Mucosa of rectum (tissue), 2 donors: Measurements from ENCODE around the gene PTGIS.

Experiments
- H3K27ac ChIP-seq, 2 donors: one replicate each; pipeline ENCODE4 v1.7.0; 2013; ENCODE audit warnings: inconsistent platforms in 2 of 2, low read depth in 2 of 2, low read length in 2 of 2
- H3K27me3 ChIP-seq, 2 donors: one replicate each; pipeline ENCODE4 v1.7.0; 2013; ENCODE audit warnings: low read length in 2 of 2; ENCODE audit not compliant: control insufficient read depth in 2 of 2, insufficient read depth in 2 of 2
- H3K36me3 ChIP-seq, 2 donors: one replicate each; pipeline ENCODE4 v1.7.0; 2013; ENCODE audit warnings: low read length in 2 of 2; ENCODE audit not compliant: control insufficient read depth in 2 of 2, insufficient read depth in 2 of 2
- H3K4me1 ChIP-seq, 2 donors: one replicate each; pipeline ENCODE4 v1.7.0; 2013; ENCODE audit warnings: low read length in 2 of 2, mild to moderate bottlenecking in 1 of 2; ENCODE audit not compliant: control insufficient read depth in 2 of 2, insufficient read depth in 2 of 2
- H3K4me3 ChIP-seq, 2 donors: one replicate each; pipeline ENCODE4 v1.7.0; 2013; ENCODE audit warnings: low read length in 2 of 2
- H3K9ac ChIP-seq, 2 donors: one replicate each; pipeline ENCODE4 v1.7.0; 2013; ENCODE audit warnings: low read length in 2 of 2, low read depth in 1 of 2, mild to moderate bottlenecking in 1 of 2
- H3K9me3 ChIP-seq, 2 donors: one replicate each; pipeline ENCODE4 v1.7.0; 2013; ENCODE audit warnings: low read length in 2 of 2; ENCODE audit not compliant: control insufficient read depth in 2 of 2
- donor health status: healthy.
- donor health status: Normal muscosa, but diverticular disease.

Gene PTGIS

DNA sequence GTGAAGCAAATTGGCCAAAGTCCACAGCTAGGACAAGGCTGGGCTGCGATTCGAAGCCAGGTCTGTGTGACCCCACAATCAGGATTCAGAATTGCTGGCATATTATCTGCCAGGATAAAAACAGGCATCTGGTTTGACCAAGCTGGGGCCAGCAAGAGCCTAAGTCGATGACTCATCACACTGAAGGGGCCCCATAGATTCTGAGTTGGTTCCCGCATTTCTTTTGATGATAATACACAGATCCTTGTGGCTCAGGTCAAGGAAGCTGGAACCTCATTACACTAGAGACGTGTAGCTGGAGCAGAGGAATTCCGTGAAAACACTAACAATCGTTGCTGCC lies 92.0 kb downstream of the PTGIS start:
- H3K9ac ChIP-seq: no peak overlapping the region
- no peak overlapping the region for H3K27ac ChIP-seq
- no peaks in the 10 kb centered on the region for H3K4me1 ChIP-seq
- no peaks in the 10 kb centered on the region for H3K9me3 ChIP-seq
- H3K27me3 ChIP-seq: peaks cover 4 to 5% of the 10 kb centered on the region in 2 donors
- H3K4me3 ChIP-seq: no peak overlapping the region
- H3K36me3 ChIP-seq: no peaks in the 10 kb centered on the region

GRCh38 chr20:49475292-49476015 lies 92.5 kb downstream of the PTGIS start:
- Histone ChIP-seq H3K36me3 (no peaks in the 10 kb centered on the region), H3K9ac (no peak overlapping the region), H3K4me3 (no peak overlapping the region), H3K27ac (no peak overlapping the region), H3K9me3 (no peaks in the 10 kb centered on the region), H3K27me3 (peaks cover 4 to 6% of the 10 kb centered on the region in 2 donors), H3K4me1 (no peaks in the 10 kb centered on the region)

- Histone ChIP-seq H3K4me3 (no peak overlapping the region), H3K9me3 (no peaks in the 10 kb centered on the region), H3K36me3 (no peaks in the 10 kb centered on the region), H3K4me1 (no peaks in the 10 kb centered on the region), H3K27ac (no peak overlapping the region), H3K9ac (no peak overlapping the region), H3K27me3 (peaks cover 4 to 11% of the 10 kb centered on the region in 2 donors)
These were observed 96.5 kb downstream of the PTGIS start for GRCh38 chr20:49471397-49471796.

DNA sequence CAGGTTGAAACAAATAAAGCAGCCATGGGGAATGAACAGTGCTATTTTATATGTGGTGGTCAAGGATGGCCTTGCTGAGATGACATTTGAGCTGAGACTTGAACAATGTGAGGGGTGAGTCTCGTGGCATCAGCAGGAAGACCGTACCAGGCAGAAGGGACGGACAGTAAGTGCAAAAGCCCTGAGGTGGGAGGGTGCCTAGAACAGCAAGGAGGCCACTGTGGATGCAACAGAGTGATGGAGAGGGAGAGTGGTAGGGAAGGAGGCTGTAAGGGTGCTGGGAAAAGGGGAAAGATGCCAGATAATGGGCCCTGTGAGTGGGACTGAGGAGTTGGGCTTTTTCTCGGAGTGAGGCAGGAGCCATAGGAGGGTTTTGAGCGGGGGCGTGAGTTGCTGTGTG lies 97.0 kb downstream of the PTGIS start:
- no peak overlapping the region for H3K27ac ChIP-seq
- no peak overlapping the region for H3K4me3 ChIP-seq
- peaks cover 4 to 11% of the 10 kb centered on the region in 2 donors for H3K27me3 ChIP-seq
- no peak overlapping the region for H3K9ac ChIP-seq
- no peaks in the 10 kb centered on the region for H3K36me3 ChIP-seq
- no peaks in the 10 kb centered on the region for H3K9me3 ChIP-seq
- H3K4me1 ChIP-seq: no peaks in the 10 kb centered on the region

DNA sequence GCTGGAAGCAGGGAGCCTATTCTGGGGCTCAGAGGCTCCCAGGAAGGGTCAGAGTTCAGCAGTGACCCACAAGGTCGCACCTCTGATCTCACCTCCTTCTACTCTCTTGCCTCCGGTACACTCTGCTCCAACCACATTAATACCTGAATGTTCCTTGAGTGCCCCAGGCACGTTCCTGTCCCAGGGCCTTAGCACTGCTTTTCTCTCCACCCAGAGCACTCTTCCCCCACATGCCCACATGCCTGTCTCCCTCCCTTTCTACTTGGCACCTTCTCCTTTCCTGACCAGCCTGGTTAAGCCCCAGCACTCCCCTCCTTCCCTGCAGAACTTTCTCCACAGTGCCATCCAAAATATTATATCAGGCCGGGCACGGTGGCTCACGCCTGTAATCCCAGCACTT lies 98.9 kb downstream of the PTGIS start:
- Histone ChIP-seq H3K27me3 (peaks cover under 1 to 11% of the 10 kb centered on the region in 2 donors), H3K9me3 (no peaks in the 10 kb centered on the region), H3K36me3 (no peaks in the 10 kb centered on the region), H3K4me3 (no peak overlapping the region), H3K4me1 (no peaks in the 10 kb centered on the region), H3K27ac (no peak overlapping the region), H3K9ac (no peak overlapping the region)

- Histone ChIP-seq H3K27ac (no peak overlapping the region), H3K4me1 (no peaks in the 10 kb centered on the region), H3K9ac (no peak overlapping the region), H3K27me3 (peaks cover 0 to 11% of the 10 kb centered on the region in 2 donors), H3K4me3 (no peak overlapping the region), H3K9me3 (no peaks in the 10 kb centered on the region), H3K36me3 (no peaks in the 10 kb centered on the region)
These were observed 99.5 kb downstream of the PTGIS start for GRCh38 chr20:49468412-49468811.

- no peaks in the 10 kb centered on the region for H3K4me1 ChIP-seq
- no peak overlapping the region for H3K27ac ChIP-seq
- no peak overlapping the region for H3K4me3 ChIP-seq
- peaks cover 0 to 9% of the 10 kb centered on the region in 2 donors for H3K27me3 ChIP-seq
- no peaks in the 10 kb centered on the region for H3K9me3 ChIP-seq
- no peaks in the 10 kb centered on the region for H3K36me3 ChIP-seq
- H3K9ac ChIP-seq: no peak overlapping the region
These were observed 101.6 kb downstream of the PTGIS start for GRCh38 chr20:49466114-49466912.

DNA sequence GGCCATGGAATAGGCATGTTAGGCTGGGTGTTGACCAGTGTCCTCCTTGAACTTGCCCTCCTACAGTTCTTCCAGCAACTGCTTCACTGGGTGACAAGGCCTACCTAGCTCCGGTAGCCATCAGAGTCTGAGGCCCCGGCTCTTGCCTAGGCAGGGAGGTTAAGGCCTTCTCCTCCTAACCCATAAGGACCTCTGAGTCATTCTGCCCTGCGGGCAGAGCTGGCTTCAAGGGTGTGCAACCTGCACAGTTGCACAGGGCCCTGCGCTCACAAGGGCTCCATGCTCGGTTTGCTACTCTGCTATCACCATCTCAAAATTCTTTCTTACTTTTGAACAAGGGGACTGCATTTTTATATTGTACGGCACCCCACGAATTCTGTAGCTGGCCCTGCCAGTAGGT lies 103.4 kb downstream of the PTGIS start:
- no peak overlapping the region for H3K9ac ChIP-seq
- H3K36me3 ChIP-seq: no peaks in the 10 kb centered on the region
- H3K9me3 ChIP-seq: no peaks in the 10 kb centered on the region
- no peak overlapping the region for H3K27ac ChIP-seq
- no peaks in the 10 kb centered on the region for H3K4me1 ChIP-seq
- no peak overlapping the region for H3K4me3 ChIP-seq
- H3K27me3 ChIP-seq: peaks cover 0 to 9% of the 10 kb centered on the region in 2 donors

GRCh38 chr20:49462626-49463025 lies 105.3 kb downstream of the PTGIS start:
- peaks cover 0 to 4% of the 10 kb centered on the region in 2 donors for H3K27me3 ChIP-seq
- H3K4me1 ChIP-seq: no peaks in the 10 kb centered on the region
- no peak overlapping the region for H3K9ac ChIP-seq
- H3K27ac ChIP-seq: no peak overlapping the region
- H3K4me3 ChIP-seq: no peak overlapping the region
- H3K9me3 ChIP-seq: no peaks in the 10 kb centered on the region
- H3K36me3 ChIP-seq: no peaks in the 10 kb centered on the region

DNA sequence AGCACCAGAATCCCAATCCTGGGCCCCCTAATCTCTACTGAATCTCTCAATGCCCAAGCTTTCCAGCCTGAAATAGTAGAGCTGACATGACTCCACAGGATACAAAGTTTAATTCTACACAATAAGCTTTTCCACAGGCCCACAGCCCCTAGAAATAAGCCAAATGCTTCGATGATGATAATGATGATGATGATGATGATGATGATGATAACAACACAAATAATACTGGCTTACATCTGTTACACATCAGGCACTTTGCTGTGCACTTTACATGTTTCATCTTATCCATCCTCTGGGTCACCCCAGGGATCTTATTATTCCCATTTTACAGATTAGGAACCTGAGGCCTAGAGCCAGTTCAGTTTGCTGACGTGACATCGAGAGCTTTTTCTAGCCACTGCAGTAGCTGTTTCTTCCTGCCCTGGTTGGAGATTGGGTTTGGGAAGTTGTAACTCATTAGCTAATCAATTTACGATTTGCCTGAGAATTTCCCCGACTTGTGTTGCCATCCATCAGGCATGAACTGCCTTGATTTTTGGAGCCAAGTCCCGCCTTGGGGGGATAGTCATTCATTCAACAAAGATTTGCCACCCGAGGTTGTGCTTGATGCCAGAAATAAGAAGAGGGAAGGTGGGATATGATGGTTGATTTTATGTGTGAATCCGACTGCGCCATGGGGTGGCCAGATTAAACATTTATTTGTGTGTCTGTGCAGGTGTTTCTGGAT lies 105.9 kb downstream of the PTGIS start:
- Histone ChIP-seq H3K27ac (no peak overlapping the region), H3K4me1 (no peaks in the 10 kb centered on the region), H3K27me3 (peaks cover 0 to 4% of the 10 kb centered on the region in 2 donors)

More for the DNA sequence above, 105.9 kb downstream of the PTGIS start:
- Histone ChIP-seq H3K4me3 (no peak overlapping the region), H3K9me3 (no peaks in the 10 kb centered on the region), H3K9ac (no peak overlapping the region), H3K36me3 (no peaks in the 10 kb centered on the region)
